Hypothalamus (tissue), 51 donors: ENCODE measurements around the gene KRT13.
A peak's percentile ranks its signal among the peaks of the same experiment; 100 is the strongest.

Source experiments
- DNase-seq, 51 donors: peaks; one replicate each; lab custom pipeline; 2025; lab: John Stamatoyannopoulos, UW

The KRT13 gene

GRCh38 chr17:41521574-41522261 is 16.3 kb upstream of the KRT13 start:
- DNase-seq = no peak

GRCh38 chr17:41520821-41521521 is 15.6 kb upstream of the KRT13 start:
- no peak for DNase-seq

GRCh38 chr17:41519501-41520224 is 14.3 kb upstream of the KRT13 start:
- no peak for DNase-seq

- DNase-seq = peak in 1 of 51 donors; percentile 6
These were observed 13.5 kb upstream of the KRT13 start, which contains the start of gene KRT15 for GRCh38 chr17:41518789-41519449. KRT15 (minus strand) TSS chr17:41518890; CDS start chr17:41518827, 63 bp downstream.

GRCh38 chr17:41518031-41518430 is 12.6 kb upstream of the KRT13 start:
- no peak for DNase-seq

- DNase-seq = no peak
These were observed 11.4 kb upstream of the KRT13 start for GRCh38 chr17:41516830-41517283.

GRCh38 chr17:41516147-41516829 is 10.9 kb upstream of the KRT13 start:
- no peak for DNase-seq

- no peak for DNase-seq
These were observed 7.7 kb upstream of the KRT13 start for GRCh38 chr17:41513168-41513547.

GRCh38 chr17:41512546-41513167 is 7.2 kb upstream of the KRT13 start:
- DNase-seq = no peak

- DNase-seq = no peak
These were observed 6.3 kb upstream of the KRT13 start for GRCh38 chr17:41511716-41512115.

- DNase-seq = no peak
These were observed 5.7 kb upstream of the KRT13 start for GRCh38 chr17:41511116-41511515.

GRCh38 chr17:41510251-41511065 is 5.0 kb upstream of the KRT13 start:
- no peak for DNase-seq

- DNase-seq = no peak
These were observed 2.0 kb upstream of the KRT13 start for GRCh38 chr17:41507315-41507880.

GRCh38 chr17:41505809-41506767 is 676 bp upstream of the KRT13 start:
- DNase-seq = no peak

GRCh38 chr17:41504246-41504977 is 1.0 kb downstream of the KRT13 start:
- no peak for DNase-seq

GRCh38 chr17:41503202-41503601 is 2.2 kb downstream of the KRT13 start:
- no peak for DNase-seq
